Amygdala (tissue), 56 donors: Measurements from ENCODE around the gene SARNP.
A peak's percentile ranks its signal among the peaks of the same experiment; 100 is the strongest.

Experiments used
- DNase-seq, 56 donors: peaks; one replicate each; lab custom pipeline; 2025; lab: John Stamatoyannopoulos, UW

SARNP gene

GRCh38 chr12:55715833-55716581, 101.5 kb downstream of the SARNP start, which contains the start of gene BLOC1S1:
Gene BLOC1S1, plus strand, starts transcription at chr12:55716046. Its CDS starts 6 bp downstream, at chr12:55716052.
- DNase-seq, result peak in 55 of 56 donors; percentile 34 to 90 (median 79)

GRCh38 chr12:55715169-55715764, 102.3 kb downstream of the SARNP start:
- no peak for DNase-seq

- no peak for DNase-seq
Observed at GRCh38 chr12:55713721-55714120, 103.8 kb downstream of the SARNP start.

GRCh38 chr12:55712700-55713415, 104.7 kb downstream of the SARNP start:
- no peak for DNase-seq

- DNase-seq, result peak in 29 of 56 donors; percentile 13 to 68 (median 42)
Observed at GRCh38 chr12:55711786-55712553, 105.6 kb downstream of the SARNP start.

DNA sequence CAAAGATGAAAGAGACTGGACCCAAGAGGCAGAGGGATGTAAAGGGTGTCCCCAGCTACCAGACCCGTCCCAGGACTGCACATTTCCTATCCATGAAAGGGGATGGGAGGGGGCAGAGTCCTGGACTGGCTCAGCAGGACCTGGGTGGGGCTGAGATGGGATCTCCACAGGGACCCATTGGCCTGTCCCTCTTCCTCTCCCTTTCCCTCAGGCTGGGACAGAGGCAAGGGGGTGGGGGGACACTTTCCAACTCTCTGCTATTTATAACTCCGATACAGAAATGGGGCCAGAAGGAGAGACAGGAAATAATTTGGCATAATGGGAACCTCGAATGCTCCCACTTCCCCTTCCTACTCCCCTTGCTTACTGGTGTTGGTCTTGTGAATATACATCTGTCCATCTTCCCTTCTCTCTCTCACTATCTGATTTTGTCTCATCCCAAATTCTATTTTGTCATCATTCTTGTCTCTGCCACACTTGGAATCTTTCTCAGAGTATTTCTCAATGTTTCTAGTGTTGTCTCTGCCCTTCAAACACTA, 108.8 kb downstream of the SARNP start:
- no peak for DNase-seq

DNA sequence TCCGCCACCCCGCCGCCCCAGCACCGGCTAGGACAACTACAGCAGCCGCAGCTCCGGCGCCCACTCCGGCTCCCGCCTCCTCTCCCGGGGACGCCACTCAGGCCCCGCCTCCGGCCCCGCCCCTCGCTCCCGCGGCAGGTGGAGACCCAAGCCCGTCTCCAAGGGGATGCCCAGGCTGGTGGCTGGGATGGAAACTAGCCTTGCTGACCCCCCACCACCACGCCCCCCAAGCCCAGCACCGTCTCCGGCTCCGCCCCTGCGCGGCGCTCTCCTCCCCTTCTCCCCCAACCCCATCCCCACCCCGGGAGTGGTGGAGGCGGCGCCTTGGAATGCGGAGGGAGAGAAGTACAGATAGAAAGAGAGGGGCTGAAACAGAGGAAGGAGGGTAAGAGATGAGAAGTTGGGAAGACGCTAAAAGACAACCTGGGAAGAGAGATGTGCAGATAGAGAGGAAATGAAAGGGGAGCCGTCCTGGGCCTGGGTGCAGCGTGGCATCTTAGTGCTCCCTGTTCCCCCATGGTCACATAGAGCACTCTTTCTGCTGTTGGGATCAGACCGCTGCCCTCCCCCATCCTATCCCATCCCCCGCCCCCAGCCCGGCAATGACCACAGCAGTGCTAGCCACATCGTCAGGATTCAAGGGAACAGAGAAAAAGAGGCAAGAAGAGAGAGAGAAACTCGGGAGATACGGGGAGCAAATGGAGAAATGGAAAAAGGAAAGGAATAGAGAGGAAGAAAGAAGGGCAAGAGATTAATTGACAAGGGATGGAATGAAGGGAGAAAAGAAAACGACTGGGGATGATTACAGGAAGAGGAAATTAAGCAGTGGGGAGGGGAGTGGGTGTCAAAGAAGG, 109.5 kb downstream of the SARNP start, which contains the start of gene ITGA7:
Gene ITGA7, minus strand, starts transcription at position 64 of the 854 bp plus-strand sequence. CDS start 222 bp downstream, outside the sequence.
- peak in 47 of 56 donors; percentile 17 to 81 (median 52) for DNase-seq
